ENCODE data around the gene OR51B2.

DNA sequence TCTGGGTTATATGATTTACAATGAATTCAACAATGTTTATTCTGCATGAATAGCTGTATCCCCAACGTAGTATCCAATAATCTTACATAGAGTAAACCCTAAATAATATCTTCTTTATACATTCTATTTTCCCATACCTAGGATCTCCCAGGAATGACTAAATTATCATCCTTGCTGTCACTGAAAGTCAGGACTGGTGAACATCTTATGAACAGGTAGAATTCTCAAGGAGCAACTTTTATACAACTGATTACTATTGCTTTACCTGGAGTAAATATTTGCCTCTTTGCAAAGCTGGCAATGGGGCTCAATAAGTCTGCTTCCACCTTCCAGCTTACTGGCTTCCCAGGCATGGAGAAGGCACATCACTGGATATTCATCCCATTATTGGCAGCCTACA lies 27.1 kb upstream of the OR51B2 start, which contains the start of gene OR51B6:
- TF ChIP-seq, protein P1, sequence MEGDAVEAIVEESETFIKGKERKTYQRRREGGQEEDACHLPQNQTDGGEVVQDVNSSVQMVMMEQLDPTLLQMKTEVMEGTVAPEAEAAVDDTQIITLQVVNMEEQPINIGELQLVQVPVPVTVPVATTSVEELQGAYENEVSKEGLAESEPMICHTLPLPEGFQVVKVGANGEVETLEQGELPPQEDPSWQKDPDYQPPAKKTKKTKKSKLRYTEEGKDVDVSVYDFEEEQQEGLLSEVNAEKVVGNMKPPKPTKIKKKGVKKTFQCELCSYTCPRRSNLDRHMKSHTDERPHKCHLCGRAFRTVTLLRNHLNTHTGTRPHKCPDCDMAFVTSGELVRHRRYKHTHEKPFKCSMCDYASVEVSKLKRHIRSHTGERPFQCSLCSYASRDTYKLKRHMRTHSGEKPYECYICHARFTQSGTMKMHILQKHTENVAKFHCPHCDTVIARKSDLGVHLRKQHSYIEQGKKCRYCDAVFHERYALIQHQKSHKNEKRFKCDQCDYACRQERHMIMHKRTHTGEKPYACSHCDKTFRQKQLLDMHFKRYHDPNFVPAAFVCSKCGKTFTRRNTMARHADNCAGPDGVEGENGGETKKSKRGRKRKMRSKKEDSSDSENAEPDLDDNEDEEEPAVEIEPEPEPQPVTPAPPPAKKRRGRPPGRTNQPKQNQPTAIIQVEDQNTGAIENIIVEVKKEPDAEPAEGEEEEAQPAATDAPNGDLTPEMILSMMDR (conservative IDR thresholded peaks at IDR 0.05) = no peak
- TF ChIP-seq ZFX (IDR thresholded peaks at IDR 0.05) = no peak

Data from C4-2B (cell line).